Measurements from ENCODE around the gene GPBAR1. TPM values are rescaled to one million over a fixed set of nuclear protein-coding genes. Genes with fewer than 3 reads are reported as not detected.

GPBAR1 gene
- total and polyA plus RNA-seq, 2 experiments from 2014 or later, result 0.44 TPM; not detected in 1

- Histone ChIP-seq H3K27ac (ENCODE audit: low read depth) (no peak overlapping the region), H3F3A (replicated peaks; ENCODE audit: low read depth) (0 out of 2 replicates have a peak, but pooled peaks cover 4% of the 10 kb centered on the region), H4K20me1 (replicated peaks; ENCODE audit: insufficient read depth) (peaks cover 33% of the 10 kb centered on the region), H2AFZ (no peak overlapping the region), H3K4me2 (no peak overlapping the region), H3K9me2 (ENCODE audit: insufficient read depth) (no peaks in the 10 kb centered on the region), H3K36me3 (ENCODE audit: insufficient read depth) (peaks cover 78% of the 10 kb centered on the region), H3K4me1 (ENCODE audit: insufficient read depth) (no peaks in the 10 kb centered on the region), H3K4me3 (no peak overlapping the region), H3K27me3 (ENCODE audit: insufficient read depth) (no peaks in the 10 kb centered on the region), H3K79me2 (replicated peaks; ENCODE audit: insufficient read depth) (peaks cover 4% of the 10 kb centered on the region; the same call in 1 of the 2 replicates)
- no peak for DNase-seq (ENCODE audit: low spot score)
- ATAC-seq, result no peak
- H3K4me1 Mint-ChIP-seq, result no peaks in the 10 kb centered on the region
- TF ChIP-seq ZNF462 (CRISPR knock-in tag; IDR thresholded peaks at IDR 0.05) (no peak), EZH2phosphoT487 (IDR thresholded peaks at IDR 0.05; ENCODE audit: unreplicated experiment) (no peak), STAT1 (IDR thresholded peaks at IDR 0.05; ENCODE audit: unreplicated experiment) (no peak)
- no peak overlapping the region for H3K27ac Mint-ChIP-seq
- H3K4me3 Mint-ChIP-seq, result no peak overlapping the region
- peaks cover 3% of the 10 kb centered on the region for H3K27me3 Mint-ChIP-seq (ENCODE audit: insufficient read depth, low read depth, poor library complexity)
- H3K9me3 Mint-ChIP-seq, result no peaks in the 10 kb centered on the region
- peaks cover 80% of the 10 kb centered on the region for H3K36me3 Mint-ChIP-seq (ENCODE audit: low read depth)
Measured at GRCh38 chr2:218244204-218244603, 16.6 kb upstream of the GPBAR1 start.

DNA sequence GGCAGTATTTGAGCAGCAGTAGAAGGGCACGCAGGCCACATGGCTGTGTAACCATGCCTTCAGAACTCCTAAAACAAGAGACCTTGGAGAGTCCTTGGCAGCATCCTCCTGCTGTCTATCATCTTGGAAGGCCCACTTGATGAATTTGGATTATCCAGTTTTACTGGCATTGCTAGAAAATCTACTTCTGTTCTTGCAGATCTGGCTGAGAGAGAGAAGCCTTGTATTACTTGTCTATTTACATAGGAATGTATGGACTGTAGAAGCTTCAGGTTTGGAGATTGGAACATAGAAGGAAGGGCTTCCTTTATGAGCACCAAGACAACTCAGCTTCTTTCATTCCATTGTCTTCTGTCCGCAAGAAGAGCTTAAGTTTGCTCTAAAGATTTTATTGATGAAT, 16.1 kb upstream of the GPBAR1 start:
- no peak overlapping the region for H3K27ac ChIP-seq (ENCODE audit: low read depth)
- peaks cover 80% of the 10 kb centered on the region for H3K36me3 ChIP-seq (ENCODE audit: insufficient read depth)
- no peaks in the 10 kb centered on the region for H3K4me1 Mint-ChIP-seq
- no peaks in the 10 kb centered on the region for H3K9me2 ChIP-seq (ENCODE audit: insufficient read depth)
- no peak for ATAC-seq
- peaks cover 4% of the 10 kb centered on the region; the same call in 1 of the 2 replicates for H3K79me2 ChIP-seq (replicated peaks; ENCODE audit: insufficient read depth)
- no peak overlapping the region for H3K27ac Mint-ChIP-seq
- H3F3A ChIP-seq (replicated peaks; ENCODE audit: low read depth), result 0 out of 2 replicates have a peak, but pooled peaks cover 4% of the 10 kb centered on the region
- DNase-seq (ENCODE audit: low spot score), result no peak
- no peak overlapping the region for H2AFZ ChIP-seq
- peaks cover 33% of the 10 kb centered on the region for H4K20me1 ChIP-seq (replicated peaks; ENCODE audit: insufficient read depth)
- no peak overlapping the region for H3K4me3 ChIP-seq
- H3K4me3 Mint-ChIP-seq, result no peak overlapping the region
- H3K4me2 ChIP-seq, result no peak overlapping the region
- peaks cover 3% of the 10 kb centered on the region for H3K27me3 Mint-ChIP-seq (ENCODE audit: insufficient read depth, low read depth, poor library complexity)
- no peaks in the 10 kb centered on the region for H3K4me1 ChIP-seq (ENCODE audit: insufficient read depth)
- H3K27me3 ChIP-seq (ENCODE audit: insufficient read depth), result no peaks in the 10 kb centered on the region
- peaks cover 80% of the 10 kb centered on the region for H3K36me3 Mint-ChIP-seq (ENCODE audit: low read depth)
- H3K9me3 Mint-ChIP-seq, result no peaks in the 10 kb centered on the region
- TF ChIP-seq POLR2AphosphoS5 (IDR thresholded peaks at IDR 0.05; ENCODE audit: low read depth) (no peak), CREB1 (CRISPR knock-in tag; IDR thresholded peaks at IDR 0.05; ENCODE audit: low read depth) (no peak), ZNF114 (CRISPR knock-in tag; IDR thresholded peaks at IDR 0.05) (no peak), NANOG (IDR thresholded peaks at IDR 0.05; ENCODE audit: borderline replicate concordance) (no peak), ZNF331 (CRISPR knock-in tag; IDR thresholded peaks at IDR 0.05; ENCODE audit: low read depth) (no peak), EZH2phosphoT487 (IDR thresholded peaks at IDR 0.05; ENCODE audit: unreplicated experiment) (no peak), JUNB (IDR thresholded peaks at IDR 0.05; ENCODE audit: unreplicated experiment) (no peak), EZH2 (IDR thresholded peaks at IDR 0.05; ENCODE audit: low read depth, unreplicated experiment) (no peak), STAT1 (IDR thresholded peaks at IDR 0.05; ENCODE audit: unreplicated experiment) (no peak)
- TF ChIP-seq, protein P1, sequence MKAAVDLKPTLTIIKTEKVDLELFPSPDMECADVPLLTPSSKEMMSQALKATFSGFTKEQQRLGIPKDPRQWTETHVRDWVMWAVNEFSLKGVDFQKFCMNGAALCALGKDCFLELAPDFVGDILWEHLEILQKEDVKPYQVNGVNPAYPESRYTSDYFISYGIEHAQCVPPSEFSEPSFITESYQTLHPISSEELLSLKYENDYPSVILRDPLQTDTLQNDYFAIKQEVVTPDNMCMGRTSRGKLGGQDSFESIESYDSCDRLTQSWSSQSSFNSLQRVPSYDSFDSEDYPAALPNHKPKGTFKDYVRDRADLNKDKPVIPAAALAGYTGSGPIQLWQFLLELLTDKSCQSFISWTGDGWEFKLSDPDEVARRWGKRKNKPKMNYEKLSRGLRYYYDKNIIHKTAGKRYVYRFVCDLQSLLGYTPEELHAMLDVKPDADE (IDR thresholded peaks at IDR 0.05), result no peak
